ENCODE measurements around the gene MRPL24.
A peak's percentile ranks its signal among the peaks of the same experiment; 100 is the strongest.

- TF ChIP-seq POLR2A (conservative IDR thresholded peaks at IDR 0.05), result no peak
- no peak for TF ChIP-seq MITF (IDR thresholded peaks at IDR 0.05)
- no peak for TF ChIP-seq POLR2AphosphoS5 (IDR thresholded peaks at IDR 0.05; ENCODE audit: control insufficient read depth, insufficient read depth, low read depth, low read length)
- TF ChIP-seq RNF2 (IDR thresholded peaks at IDR 0.05), result no peak
- TF ChIP-seq FOXO4 (CRISPR knock-in tag; IDR thresholded peaks at IDR 0.05), result no peak
- no peak for TF ChIP-seq RFX7 (CRISPR knock-in tag; IDR thresholded peaks at IDR 0.05)
- TF ChIP-seq, protein P1, sequence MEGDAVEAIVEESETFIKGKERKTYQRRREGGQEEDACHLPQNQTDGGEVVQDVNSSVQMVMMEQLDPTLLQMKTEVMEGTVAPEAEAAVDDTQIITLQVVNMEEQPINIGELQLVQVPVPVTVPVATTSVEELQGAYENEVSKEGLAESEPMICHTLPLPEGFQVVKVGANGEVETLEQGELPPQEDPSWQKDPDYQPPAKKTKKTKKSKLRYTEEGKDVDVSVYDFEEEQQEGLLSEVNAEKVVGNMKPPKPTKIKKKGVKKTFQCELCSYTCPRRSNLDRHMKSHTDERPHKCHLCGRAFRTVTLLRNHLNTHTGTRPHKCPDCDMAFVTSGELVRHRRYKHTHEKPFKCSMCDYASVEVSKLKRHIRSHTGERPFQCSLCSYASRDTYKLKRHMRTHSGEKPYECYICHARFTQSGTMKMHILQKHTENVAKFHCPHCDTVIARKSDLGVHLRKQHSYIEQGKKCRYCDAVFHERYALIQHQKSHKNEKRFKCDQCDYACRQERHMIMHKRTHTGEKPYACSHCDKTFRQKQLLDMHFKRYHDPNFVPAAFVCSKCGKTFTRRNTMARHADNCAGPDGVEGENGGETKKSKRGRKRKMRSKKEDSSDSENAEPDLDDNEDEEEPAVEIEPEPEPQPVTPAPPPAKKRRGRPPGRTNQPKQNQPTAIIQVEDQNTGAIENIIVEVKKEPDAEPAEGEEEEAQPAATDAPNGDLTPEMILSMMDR (IDR thresholded peaks at IDR 0.05 in 2 of 3, conservative IDR thresholded peaks at IDR 0.05 in 1 of 3; ENCODE audit: insufficient read depth in 2 of 3, low read depth in 1 of 3, low read length in 3 of 3), result no peak; a peak in 1 of 6 replicates
- TF ChIP-seq KDM2B (CRISPR knock-in tag; IDR thresholded peaks at IDR 0.05), result no peak
- TF ChIP-seq FOXP1 (CRISPR knock-in tag; IDR thresholded peaks at IDR 0.05), result no peak; the same call in 1 of the 2 replicates
- TF ChIP-seq NR2C2 (CRISPR knock-in tag; IDR thresholded peaks at IDR 0.05), result 0 out of 2 replicates have a peak, but pooled peaks have one; percentile 18
- TF ChIP-seq NR2C2 (tag; IDR thresholded peaks at IDR 0.05), result no peak; the same call in 1 of the 2 replicates
- no peak; the same call in none of the 2 replicates for TF ChIP-seq GABPA (tag; conservative IDR thresholded peaks at IDR 0.05; ENCODE audit: low read depth)
- no peak for TF ChIP-seq SMARCB1 (IDR thresholded peaks at IDR 0.05; ENCODE audit: insufficient read length, low read depth)
Measured at GRCh38 chr1:156750711-156751450, 10.0 kb upstream of the MRPL24 start.
